Effector memory CD4-positive, alpha-beta T cell (primary cell): ENCODE measurements around the gene ZNF285.
"Not testable (repeated sequence)": the region's sequence is repeated elsewhere in the genome, so short reads cannot be mapped to it uniquely, and the experiment has no call there.

ENCODE experiments used
- DNase-seq, 3 donors: peaks; one replicate each; pipeline ENCODE4 v3.0.0-alpha.2; 2020
- H3K27ac ChIP-seq: 2 replicates; pipeline ENCODE4 v1.7.0; 2013; ENCODE audit warnings: mild to moderate bottlenecking, low read length, moderate library complexity; ENCODE audit not compliant: insufficient read depth, poor library complexity, severe bottlenecking
- H3K27me3 ChIP-seq: replicated peaks from 2 replicates; pipeline ENCODE4 v1.7.0; 2013; ENCODE audit warnings: mild to moderate bottlenecking, low read length; ENCODE audit not compliant: insufficient read depth, control insufficient read depth, poor library complexity, severe bottlenecking
- H3K36me3 ChIP-seq: 2 replicates; pipeline ENCODE4 v1.7.0; 2013; ENCODE audit warnings: mild to moderate bottlenecking, low read length, moderate library complexity; ENCODE audit not compliant: control insufficient read depth, insufficient read depth
- H3K4me1 ChIP-seq: 2 replicates; pipeline ENCODE4 v1.7.0; 2013; ENCODE audit warnings: low read length, mild to moderate bottlenecking; ENCODE audit not compliant: control insufficient read depth, insufficient read depth, poor library complexity, severe bottlenecking
- H3K4me3 ChIP-seq: 2 replicates; pipeline ENCODE4 v1.7.0; 2013; ENCODE audit warnings: low read length, low read depth, mild to moderate bottlenecking; ENCODE audit not compliant: insufficient read depth, poor library complexity, severe bottlenecking
- H3K9me3 ChIP-seq: 2 replicates; pipeline ENCODE4 v1.7.0; 2013; ENCODE audit warnings: mild to moderate bottlenecking, low read length, moderate library complexity; ENCODE audit not compliant: control insufficient read depth
- total RNA-seq, 3 donors: gene quantifications; one replicate each; lab custom pipeline; 2026; lab: John Stamatoyannopoulos, UW

ZNF285 gene
- total RNA-seq = 0.09 to 1.4 (median 0.17) reads per million in 3 donors

DNA sequence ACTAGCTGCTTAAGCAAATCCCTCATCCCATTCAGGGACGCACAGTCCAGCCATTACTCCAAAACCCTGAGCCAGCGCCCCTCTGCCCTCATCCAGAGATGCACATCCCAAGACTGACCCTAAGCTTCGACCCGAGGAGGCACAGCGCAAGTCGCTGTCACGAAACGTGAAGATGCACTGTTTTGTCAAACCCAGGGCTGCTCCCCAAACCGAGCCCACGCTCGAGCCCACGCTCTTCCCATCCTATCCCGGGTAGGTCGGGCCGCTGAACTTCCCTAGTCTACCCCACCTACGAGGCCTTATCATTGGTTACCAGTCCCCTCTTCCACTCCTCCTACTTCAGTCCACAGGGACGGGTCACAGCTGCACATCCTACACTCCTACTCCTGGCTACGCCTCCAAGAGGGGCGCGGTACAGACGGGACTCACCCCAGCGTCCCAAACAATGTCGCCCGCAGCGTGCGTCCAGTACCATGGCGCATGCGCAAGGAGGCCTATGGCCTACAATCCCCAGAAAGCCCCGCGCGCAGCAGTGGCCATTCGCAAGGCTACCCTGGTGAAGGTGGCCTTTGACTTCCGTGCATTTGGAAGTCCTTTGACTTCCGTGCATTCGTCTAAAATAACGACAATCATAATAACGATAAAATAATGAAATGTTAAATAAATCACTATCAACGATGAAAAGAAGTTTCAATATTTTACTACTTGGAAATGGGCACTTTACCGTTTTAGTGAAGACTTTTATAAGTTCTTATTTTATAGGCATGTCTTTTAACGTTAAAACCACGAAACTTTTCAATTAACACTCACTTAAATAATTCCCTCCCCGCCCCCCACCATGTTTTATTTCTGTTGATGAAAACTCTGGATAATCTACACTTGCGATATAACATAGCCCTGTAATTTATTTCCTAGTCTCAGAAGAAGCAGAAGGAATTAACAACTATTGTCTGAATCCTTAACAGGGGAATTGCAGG, at the start of gene ZNF285:
Gene ZNF285, minus strand, starts transcription at position 470 of the 977 bp plus-strand sequence. CDS start 4,395 bp downstream, outside the sequence.
- DNase-seq = peak; percentile 13 to 52 (median 35)
- H3K4me1 ChIP-seq = peaks cover 3% of the 10 kb centered on the region

GRCh38 chr19:44447916-44448674, 46.7 kb upstream of the ZNF285 start, which contains the start of gene ZNF229:
ZNF229 (minus strand) TSS chr19:44448472; CDS start chr19:44442847, 5,625 bp downstream.
- peak in 2 of 3 donors; percentile 14 to 34 for DNase-seq
- Histone ChIP-seq H3K36me3 (no peaks in the 10 kb centered on the region), H3K4me3 (peak within 1 kb of the TSS; percentile 53), H3K27ac (no peak within 1 kb of the TSS), H3K4me1 (no peaks in the 10 kb centered on the region), H3K9me3 (peaks cover 26% of the 10 kb centered on the region), H3K27me3 (no peaks in the 10 kb centered on the region)

More for the DNA sequence above, at the start of gene ZNF285:
- H3K27me3 ChIP-seq = no peaks in the 10 kb centered on the region
- no peaks in the 10 kb centered on the region for H3K9me3 ChIP-seq
- H3K36me3 ChIP-seq = no peaks in the 10 kb centered on the region
- peak within 1 kb of the TSS; percentile 31 for H3K4me3 ChIP-seq
- H3K27ac ChIP-seq = no peak within 1 kb of the TSS

DNA sequence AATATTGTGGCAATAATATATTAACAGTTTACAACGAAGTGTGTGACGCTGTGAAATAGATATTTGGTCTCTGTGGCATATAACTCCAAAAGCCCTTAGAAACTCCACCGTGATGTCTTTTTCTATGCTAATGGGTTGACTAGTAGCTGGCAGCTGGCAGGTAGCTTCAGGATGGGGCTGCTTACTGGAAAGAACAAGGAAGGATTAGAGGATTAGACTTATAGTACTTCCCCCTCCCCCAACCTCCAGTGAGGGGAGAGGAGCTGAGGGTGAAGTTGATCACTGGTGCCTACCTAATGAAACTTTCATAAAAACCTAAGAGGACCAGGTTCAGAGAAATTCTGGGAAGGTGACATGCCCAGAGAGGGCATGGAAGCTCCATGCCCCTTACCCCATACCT, 37.0 kb upstream of the ZNF285 start:
- Histone ChIP-seq H3K9me3 (no peaks in the 10 kb centered on the region), H3K4me1 (no peaks in the 10 kb centered on the region), H3K36me3 (no peaks in the 10 kb centered on the region), H3K27ac (no peak overlapping the region), H3K4me3 (no peak overlapping the region), H3K27me3 (no peaks in the 10 kb centered on the region)
- no peak for DNase-seq

DNA sequence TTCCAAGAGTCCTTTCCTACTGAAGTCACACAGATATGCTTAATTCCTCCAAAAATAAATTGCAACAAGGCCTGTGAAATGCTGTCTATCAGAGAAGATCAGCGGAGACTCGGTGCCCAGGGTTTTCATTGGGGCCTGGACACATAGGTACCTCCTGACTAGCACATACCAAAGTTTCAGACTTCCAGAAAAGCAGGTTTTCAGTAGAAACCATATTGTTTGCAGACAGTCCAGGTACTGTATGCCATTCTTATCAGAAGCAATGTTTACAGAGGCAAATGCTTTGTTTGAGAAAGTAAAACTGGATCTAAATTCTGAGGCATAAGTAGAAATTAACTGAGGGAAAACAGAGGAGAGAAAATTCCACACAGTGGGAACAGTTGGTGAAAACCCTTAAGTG, 34.0 kb upstream of the ZNF285 start:
- no peaks in the 10 kb centered on the region for H3K36me3 ChIP-seq
- no peak for DNase-seq
- H3K9me3 ChIP-seq = no peaks in the 10 kb centered on the region

GRCh38 chr19:44430956-44431355, 29.5 kb upstream of the ZNF285 start:
- no peaks in the 10 kb centered on the region for H3K36me3 ChIP-seq
- no peak overlapping the region for H3K27ac ChIP-seq
- no peak for DNase-seq
- H3K27me3 ChIP-seq = no peaks in the 10 kb centered on the region
- no peak overlapping the region for H3K4me3 ChIP-seq
- peaks cover 6% of the 10 kb centered on the region for H3K9me3 ChIP-seq
- H3K4me1 ChIP-seq = no peaks in the 10 kb centered on the region

More for the DNA sequence above, 34.0 kb upstream of the ZNF285 start:
- H3K27ac ChIP-seq = no peak overlapping the region
- H3K4me1 ChIP-seq = no peaks in the 10 kb centered on the region
- H3K27me3 ChIP-seq = no peaks in the 10 kb centered on the region
- H3K4me3 ChIP-seq = no peak overlapping the region

GRCh38 chr19:44415553-44415952, 14.1 kb upstream of the ZNF285 start:
- DNase-seq, H3K36me3 ChIP-seq, H3K4me1 ChIP-seq, H3K9me3 ChIP-seq, H3K27me3 ChIP-seq, H3K4me3 ChIP-seq, H3K27ac ChIP-seq: not testable (repeated sequence)

DNA sequence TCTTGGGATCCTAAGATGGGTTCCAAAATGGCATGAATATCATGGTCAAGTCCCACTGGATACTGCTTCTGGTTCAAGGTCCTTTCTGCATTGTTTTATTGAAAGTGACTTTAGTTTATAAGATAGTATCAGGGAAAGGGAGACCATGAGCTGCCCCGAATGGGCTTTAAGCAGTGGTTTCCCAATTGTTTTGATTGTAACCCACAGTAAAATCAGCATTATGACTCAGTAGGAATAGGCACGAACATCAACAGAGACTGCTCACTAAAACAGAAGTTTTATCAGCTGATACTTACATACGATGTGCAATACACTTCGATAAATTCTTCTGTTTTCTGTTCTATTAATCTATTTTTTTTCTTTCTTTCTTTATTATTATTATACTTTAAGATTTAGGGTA, 12.1 kb downstream of the ZNF285 start:
- not testable (repeated sequence) for H3K36me3 ChIP-seq, H3K9me3 ChIP-seq, H3K27me3 ChIP-seq, DNase-seq, H3K27ac ChIP-seq, H3K4me3 ChIP-seq, H3K4me1 ChIP-seq

DNA sequence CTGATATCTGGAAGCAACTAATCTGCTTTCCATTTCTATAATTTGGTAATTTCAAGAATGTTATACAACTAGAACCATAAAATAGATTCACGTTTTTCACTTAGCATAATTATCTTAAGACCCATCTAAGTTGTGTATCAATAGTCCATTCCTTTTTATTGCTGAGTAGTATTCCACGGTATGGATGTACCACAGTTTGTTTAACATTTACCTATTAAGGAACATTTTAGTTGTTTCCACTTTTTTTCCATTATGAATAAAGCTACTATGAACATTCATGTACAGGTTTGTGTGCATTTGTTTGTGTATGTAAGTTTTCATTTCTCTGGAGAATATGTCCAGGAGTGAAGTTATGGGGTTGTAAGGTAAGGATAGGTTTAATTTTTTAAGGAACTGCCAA, 26.6 kb downstream of the ZNF285 start:
- Histone ChIP-seq H3K27me3 (no peaks in the 10 kb centered on the region), H3K9me3 (no peaks in the 10 kb centered on the region), H3K4me3 (no peak overlapping the region), H3K36me3 (no peaks in the 10 kb centered on the region), H3K4me1 (no peaks in the 10 kb centered on the region), H3K27ac (no peak overlapping the region)
- DNase-seq = no peak

DNA sequence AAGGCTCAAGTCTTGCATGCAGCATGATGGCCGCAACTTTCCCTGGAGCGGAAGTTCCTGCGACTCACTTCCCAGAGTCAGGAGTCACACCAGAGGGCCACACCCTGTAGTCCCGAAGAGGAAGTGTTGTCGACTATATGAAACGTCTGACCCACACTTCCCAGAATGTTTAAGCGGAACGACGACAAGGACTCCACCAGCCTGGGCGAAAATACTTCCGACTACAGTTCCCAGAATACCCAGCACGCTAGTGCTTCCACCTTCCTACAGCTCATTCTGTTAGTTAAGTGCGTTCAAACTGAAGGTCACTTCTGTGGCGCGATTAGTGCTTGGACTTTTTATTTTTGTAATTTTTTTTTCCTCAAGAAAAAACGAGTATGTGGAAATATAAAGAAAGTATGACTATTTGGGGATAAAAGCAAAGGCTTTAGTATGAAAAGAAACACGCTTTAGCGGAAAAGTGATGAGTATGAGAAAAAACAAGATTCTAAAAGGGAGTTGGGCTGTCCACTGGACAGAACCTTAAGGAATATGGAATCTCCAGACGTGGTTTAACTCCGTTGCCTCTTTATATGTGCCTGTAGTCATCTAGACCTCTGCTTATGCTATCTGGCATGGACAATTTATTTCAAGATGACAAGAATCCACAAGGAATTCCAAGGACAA, 29.5 kb downstream of the ZNF285 start:
- Histone ChIP-seq H3K4me1 (no peaks in the 10 kb centered on the region), H3K36me3 (no peaks in the 10 kb centered on the region), H3K4me3 (no peak overlapping the region), H3K27me3 (no peaks in the 10 kb centered on the region), H3K27ac (no peak overlapping the region), H3K9me3 (no peaks in the 10 kb centered on the region)
- no peak for DNase-seq
